Measurements from ENCODE around the gene PLPPR2.

DNA sequence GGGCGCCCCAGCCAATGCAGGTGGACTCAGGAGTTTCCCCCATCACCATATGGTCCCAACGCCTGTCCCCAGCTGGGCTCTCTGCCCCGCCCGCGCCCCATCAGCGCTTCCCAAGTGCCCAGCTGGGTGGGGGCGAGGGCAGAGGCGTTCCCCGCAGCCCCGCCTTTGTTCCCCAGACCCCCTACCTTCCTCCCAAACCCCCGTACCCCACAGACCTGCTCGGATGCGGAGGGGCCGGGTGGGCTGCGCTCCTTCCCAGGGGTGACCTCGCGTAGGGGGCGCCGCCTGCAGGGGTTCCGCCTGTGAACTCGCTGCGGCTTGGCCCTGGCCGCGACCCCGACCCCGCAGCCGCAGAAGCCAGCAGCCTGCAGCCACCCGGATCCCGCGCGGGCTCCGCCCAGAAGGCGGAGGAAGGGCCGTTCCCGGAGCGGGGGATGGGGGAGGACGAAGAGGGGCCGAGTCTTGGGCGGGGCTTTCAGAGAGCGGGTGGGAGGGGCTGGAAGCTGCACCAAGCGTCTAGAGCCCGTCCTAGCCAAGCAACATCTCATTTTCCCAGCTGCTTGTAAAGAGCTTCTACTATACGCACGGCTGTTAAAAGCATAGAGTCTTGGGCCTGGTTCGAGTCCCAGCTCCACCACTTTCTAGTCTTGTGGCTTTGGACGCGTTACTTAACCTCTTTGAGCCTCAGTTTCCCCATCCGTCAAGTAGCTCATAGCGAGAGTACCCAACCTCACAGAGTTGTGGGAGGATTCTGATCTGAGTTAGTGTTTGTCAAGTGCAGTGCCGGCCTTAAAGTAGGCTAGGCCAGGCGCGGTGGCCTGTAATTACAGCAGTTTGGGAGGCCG lies 15.8 kb upstream of the PLPPR2 start, which contains the start of gene RAB3D:
- TF ChIP-seq POLR2A (IDR thresholded peaks at IDR 0.05; ENCODE audit: low read length): no peak
- TF ChIP-seq GATA1 (IDR thresholded peaks at IDR 0.05; ENCODE audit: low read depth, low read length): no peak
